Measurements from ENCODE around the gene RNF213.

GRCh38 chr17:80225230-80225629 lies 35.4 kb upstream of the RNF213 start:
- TF ChIP-seq, protein P1, sequence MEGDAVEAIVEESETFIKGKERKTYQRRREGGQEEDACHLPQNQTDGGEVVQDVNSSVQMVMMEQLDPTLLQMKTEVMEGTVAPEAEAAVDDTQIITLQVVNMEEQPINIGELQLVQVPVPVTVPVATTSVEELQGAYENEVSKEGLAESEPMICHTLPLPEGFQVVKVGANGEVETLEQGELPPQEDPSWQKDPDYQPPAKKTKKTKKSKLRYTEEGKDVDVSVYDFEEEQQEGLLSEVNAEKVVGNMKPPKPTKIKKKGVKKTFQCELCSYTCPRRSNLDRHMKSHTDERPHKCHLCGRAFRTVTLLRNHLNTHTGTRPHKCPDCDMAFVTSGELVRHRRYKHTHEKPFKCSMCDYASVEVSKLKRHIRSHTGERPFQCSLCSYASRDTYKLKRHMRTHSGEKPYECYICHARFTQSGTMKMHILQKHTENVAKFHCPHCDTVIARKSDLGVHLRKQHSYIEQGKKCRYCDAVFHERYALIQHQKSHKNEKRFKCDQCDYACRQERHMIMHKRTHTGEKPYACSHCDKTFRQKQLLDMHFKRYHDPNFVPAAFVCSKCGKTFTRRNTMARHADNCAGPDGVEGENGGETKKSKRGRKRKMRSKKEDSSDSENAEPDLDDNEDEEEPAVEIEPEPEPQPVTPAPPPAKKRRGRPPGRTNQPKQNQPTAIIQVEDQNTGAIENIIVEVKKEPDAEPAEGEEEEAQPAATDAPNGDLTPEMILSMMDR (IDR thresholded peaks at IDR 0.05; ENCODE audit: low read depth, low read length, missing input control): no peak
- no peak for TF ChIP-seq SP1 (IDR thresholded peaks at IDR 0.05)
- TF ChIP-seq MAX (IDR thresholded peaks at IDR 0.05): no peak
- TF ChIP-seq YY1 (IDR thresholded peaks at IDR 0.05): no peak
- no peak for TF ChIP-seq FOXA1 (IDR thresholded peaks at IDR 0.05)
- no peak for TF ChIP-seq RAD21 (IDR thresholded peaks at IDR 0.05)
- no peak for TF ChIP-seq ATF3 (IDR thresholded peaks at IDR 0.05)
- TF ChIP-seq, protein P2, sequence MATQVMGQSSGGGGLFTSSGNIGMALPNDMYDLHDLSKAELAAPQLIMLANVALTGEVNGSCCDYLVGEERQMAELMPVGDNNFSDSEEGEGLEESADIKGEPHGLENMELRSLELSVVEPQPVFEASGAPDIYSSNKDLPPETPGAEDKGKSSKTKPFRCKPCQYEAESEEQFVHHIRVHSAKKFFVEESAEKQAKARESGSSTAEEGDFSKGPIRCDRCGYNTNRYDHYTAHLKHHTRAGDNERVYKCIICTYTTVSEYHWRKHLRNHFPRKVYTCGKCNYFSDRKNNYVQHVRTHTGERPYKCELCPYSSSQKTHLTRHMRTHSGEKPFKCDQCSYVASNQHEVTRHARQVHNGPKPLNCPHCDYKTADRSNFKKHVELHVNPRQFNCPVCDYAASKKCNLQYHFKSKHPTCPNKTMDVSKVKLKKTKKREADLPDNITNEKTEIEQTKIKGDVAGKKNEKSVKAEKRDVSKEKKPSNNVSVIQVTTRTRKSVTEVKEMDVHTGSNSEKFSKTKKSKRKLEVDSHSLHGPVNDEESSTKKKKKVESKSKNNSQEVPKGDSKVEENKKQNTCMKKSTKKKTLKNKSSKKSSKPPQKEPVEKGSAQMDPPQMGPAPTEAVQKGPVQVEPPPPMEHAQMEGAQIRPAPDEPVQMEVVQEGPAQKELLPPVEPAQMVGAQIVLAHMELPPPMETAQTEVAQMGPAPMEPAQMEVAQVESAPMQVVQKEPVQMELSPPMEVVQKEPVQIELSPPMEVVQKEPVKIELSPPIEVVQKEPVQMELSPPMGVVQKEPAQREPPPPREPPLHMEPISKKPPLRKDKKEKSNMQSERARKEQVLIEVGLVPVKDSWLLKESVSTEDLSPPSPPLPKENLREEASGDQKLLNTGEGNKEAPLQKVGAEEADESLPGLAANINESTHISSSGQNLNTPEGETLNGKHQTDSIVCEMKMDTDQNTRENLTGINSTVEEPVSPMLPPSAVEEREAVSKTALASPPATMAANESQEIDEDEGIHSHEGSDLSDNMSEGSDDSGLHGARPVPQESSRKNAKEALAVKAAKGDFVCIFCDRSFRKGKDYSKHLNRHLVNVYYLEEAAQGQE (IDR thresholded peaks at IDR 0.05): no peak
- no peak for TF ChIP-seq ZBTB33 (IDR thresholded peaks at IDR 0.05)
- TF ChIP-seq TAF1 (conservative IDR thresholded peaks at IDR 0.05): no peak
- TF ChIP-seq RXRA (IDR thresholded peaks at IDR 0.05): no peak
- TF ChIP-seq JUND (IDR thresholded peaks at IDR 0.05): no peak
- no peak for TF ChIP-seq HNF4A (conservative IDR thresholded peaks at IDR 0.05)
- TF ChIP-seq EGR1 (IDR thresholded peaks at IDR 0.05; ENCODE audit: low read depth in 2 of 2): no peak

All from liver (tissue), 3 donors.